Activated naive CD4-positive, alpha-beta T cell (primary cell): ENCODE results near the gene SRPK1.

Source experiments
- DNase-seq, 4 experiments: peaks; one replicate each; lab custom pipeline; 2025; lab: John Stamatoyannopoulos, UW

SRPK1 gene

DNA sequence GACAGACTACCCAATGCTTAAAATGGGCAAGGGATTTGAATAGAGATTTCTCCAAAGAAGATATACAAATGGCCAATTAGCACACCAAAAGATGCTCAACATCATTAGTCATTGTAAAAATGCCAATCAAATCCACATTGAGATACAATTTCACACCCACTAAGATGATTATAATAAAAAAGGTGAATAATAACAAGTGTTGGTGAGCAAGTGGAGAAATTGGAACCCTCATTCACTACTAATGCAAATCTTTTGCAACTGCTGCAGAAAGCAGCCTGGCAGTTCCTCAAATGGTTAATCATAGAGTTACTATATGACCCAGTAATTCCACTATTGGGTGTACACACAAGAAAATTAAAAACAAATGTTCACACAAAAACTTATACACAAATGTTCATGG is 103.4 kb downstream of the SRPK1 start:
- no peak for DNase-seq

DNA sequence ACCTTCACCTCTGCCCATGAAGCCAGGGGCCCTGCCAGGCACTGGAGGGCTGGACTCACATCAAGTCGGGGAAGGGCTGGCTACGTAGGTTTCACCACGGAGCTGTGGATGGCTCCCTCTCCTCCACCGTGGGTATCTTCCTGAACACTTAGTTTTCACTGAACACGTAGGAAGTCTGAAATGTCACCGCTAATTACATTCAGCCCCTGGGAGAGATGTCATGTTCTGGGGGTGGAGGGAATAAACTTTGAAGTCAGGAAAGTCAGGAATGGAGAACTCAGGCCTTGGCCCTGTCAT is 109.3 kb downstream of the SRPK1 start:
- no peak for DNase-seq

DNA sequence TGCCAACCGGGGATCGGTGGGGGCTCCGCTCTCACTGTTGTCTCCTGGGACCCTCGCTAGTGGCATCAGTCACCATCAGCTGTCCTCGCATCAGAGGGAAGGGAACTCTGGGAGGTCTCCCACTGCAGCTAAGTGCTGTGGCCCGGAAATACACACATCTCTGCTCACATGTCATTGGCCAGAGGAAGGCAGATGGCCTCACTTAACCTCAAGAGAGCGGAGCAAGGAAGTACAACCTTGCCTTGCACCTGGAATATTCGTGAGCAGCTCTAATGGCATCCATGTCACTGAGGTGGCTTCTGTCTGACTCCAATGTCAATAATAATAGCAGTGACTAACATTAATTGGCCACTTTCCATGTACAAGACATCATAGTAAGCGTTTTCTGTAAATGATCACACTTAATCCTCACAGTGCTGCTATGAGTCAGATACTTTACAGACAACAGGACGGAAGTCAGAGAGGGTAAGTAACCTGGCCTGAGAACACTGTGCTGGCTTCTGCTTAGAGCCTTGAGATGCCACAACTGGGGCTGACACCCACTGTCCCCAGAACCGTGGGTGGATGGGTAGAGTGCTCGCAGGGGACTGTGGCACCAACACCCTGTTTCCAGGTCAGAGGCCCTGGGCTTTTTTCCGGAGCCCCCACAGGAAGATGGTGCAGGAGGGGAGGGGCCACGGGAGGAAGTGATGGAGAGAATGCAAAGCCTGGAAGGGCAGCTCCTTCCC is 109.8 kb downstream of the SRPK1 start:
- DNase-seq: no peak

- no peak for DNase-seq
Observed at GRCh38 chr6:35809809-35810208, 111.1 kb downstream of the SRPK1 start.

- no peak for DNase-seq
Observed at GRCh38 chr6:35808688-35809087, 112.2 kb downstream of the SRPK1 start.

GRCh38 chr6:35804996-35805736 is 115.7 kb downstream of the SRPK1 start, which contains the start of gene LHFPL5:
LHFPL5 (plus strand) TSS chr6:35805352; CDS start chr6:35805671, 319 bp downstream.
- peak in 3 of 4 experiments; percentile 4 to 42 (median 7) for DNase-seq

- no peak for DNase-seq
Observed at GRCh38 chr6:35801148-35801547, 119.8 kb downstream of the SRPK1 start.

DNA sequence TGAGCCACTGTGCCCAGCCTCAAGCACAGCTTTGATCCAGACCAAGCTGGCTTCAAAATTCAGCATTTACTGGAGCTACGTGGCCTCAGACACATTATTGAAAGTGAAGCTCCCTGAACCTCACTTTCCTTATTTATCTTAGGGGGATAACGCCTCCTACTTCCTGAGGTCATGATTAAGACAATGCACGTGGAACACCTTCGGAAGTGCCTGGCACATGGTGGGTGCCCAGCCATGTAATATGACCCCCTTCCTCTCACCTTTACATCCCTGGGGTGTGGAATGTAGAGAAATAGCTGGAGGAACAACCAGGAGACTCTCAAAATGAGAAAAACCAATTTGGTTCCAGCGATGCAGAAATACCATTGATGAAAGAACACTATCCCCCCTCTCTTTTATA is 122.2 kb downstream of the SRPK1 start:
- no peak for DNase-seq

DNA sequence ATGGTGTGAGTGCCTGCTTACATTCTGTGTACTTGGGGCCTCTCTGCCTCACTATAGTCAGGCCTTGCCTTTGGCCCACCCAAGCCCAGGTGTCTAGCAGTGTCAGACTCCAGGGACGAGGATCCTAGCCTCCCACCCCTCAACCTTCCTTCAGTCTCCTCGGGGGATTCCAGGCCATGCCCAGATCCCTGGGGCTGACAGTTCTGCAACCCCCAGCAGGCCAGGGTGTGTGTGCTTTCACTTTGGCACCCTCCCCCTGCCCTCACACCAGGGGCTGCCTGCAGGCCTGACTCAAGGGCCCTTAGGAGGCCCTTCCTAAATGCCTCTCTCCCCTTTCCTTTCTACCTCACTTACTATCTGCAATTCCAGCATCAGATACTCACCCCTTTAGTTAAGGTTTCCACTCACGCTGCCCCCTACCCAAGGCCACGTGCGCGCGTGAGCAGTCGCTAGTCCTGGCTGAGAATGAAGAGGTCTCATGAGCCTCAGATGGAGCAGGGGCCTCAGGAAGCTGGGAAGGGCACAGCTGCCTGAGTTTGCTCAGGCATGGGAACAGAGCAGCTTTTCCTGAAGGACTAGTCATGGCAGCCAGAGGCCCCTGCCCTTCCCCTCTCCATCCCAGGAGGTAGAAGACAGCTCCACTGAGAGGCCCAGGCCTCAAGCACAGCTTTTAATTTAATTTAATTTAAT is 122.9 kb downstream of the SRPK1 start:
- DNase-seq: no peak

GRCh38 chr6:35796236-35796635 is 124.7 kb downstream of the SRPK1 start:
- DNase-seq: no peak

- no peak for DNase-seq
Observed at GRCh38 chr6:35795453-35796071, 125.3 kb downstream of the SRPK1 start.

GRCh38 chr6:35794536-35795452 is 126.1 kb downstream of the SRPK1 start:
- no peak for DNase-seq

DNA sequence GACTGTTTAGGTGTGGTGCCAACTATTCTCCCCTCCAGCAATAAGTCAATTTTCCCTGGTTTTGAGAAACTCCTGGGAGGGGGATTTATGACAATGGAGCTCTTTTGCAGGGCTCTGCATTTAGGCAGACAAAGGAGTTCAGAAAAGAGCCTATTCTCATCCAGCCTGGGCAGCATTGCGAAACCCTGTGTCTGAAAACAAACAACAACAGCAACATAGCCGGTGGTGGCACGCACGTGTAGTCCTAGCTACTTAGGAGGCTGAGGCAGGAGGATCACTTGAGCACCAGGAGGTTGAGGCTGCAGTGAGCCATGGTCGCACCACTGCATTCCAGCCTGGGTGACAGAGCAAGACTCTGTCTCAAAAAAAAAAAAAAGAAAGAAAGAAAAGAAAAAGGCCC is 130.2 kb downstream of the SRPK1 start:
- no peak for DNase-seq

DNA sequence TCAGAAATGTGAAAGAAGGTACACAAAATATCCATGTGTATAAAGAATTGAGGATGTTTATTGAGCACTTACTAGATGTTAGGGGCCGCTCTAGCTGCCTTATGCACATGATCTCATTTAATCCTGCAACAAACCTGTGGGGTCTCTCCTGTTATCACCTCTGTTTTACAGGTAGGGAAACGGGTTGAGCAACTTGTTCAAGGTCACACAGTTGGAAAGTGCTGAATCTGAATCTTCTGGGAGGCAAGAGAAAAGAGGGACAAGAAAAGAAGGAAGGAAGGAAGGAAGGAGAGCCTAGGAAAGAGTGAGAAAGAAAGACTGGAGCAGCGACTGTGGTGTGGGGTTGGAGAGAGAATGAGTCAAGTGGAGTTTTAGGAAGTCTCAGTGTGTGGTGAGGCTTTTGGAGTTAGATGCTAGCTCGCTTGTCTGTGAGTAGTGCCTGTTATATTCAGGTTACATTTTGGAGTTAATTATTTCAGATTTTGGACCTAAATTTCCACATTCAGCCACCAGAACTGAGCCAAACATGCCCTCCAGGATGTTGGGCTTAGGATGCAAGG is 132.4 kb downstream of the SRPK1 start:
- DNase-seq: no peak

- DNase-seq: no peak
Observed at GRCh38 chr6:35787266-35788218, 133.4 kb downstream of the SRPK1 start.

- DNase-seq: no peak
Observed at GRCh38 chr6:35786810-35787209, 134.1 kb downstream of the SRPK1 start.

DNA sequence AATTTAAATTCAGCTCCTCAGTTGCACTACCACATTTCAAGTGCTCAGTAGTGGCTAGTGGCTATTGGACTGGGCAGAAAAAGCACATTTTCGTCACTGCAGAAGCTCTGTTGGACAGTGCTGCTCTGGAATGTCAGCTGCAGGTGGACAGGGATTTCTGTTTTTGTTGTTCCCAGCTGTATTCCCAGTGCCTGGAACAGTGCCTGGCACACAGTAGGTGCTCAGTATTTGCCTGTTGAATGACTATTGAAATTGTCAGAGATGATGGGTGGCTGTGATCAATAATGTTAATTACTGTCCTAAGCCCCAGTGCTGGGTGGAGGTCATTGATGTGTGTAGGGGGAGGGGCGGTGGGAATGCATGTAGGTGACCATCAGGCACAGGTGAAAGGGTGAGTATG is 134.6 kb downstream of the SRPK1 start:
- DNase-seq: no peak

GRCh38 chr6:35784200-35784599 is 136.7 kb downstream of the SRPK1 start:
- no peak for DNase-seq
